DMS153 treated with DMSO at 0.1 percent for 48 hours (cell line): ENCODE data around the gene NAP1L4.

ENCODE experiments used
- DNase-seq: peaks from one replicate; lab custom pipeline; 2025; ENCODE audit not compliant: unreplicated experiment; lab: John Stamatoyannopoulos, UW

NAP1L4 gene

GRCh38 chr11:2992234-2992996 lies at the start of gene NAP1L4:
TSS of gene NAP1L4 (minus strand) at chr11:2992329. CDS start at chr11:2979220, 13,109 bp downstream.
- DNase-seq, result peak; percentile 90

- DNase-seq, result no peak
Observed at GRCh38 chr11:3040881-3041280, 48.8 kb upstream of the NAP1L4 start.

- DNase-seq, result no peak
Observed at GRCh38 chr11:3037945-3038271, 45.8 kb upstream of the NAP1L4 start.

GRCh38 chr11:3037040-3037944 lies 45.2 kb upstream of the NAP1L4 start:
- peak; percentile 62 for DNase-seq

GRCh38 chr11:3036419-3036818 lies 44.3 kb upstream of the NAP1L4 start:
- no peak for DNase-seq

GRCh38 chr11:3035333-3035732 lies 43.2 kb upstream of the NAP1L4 start:
- DNase-seq, result no peak

- no peak for DNase-seq
Observed at GRCh38 chr11:3030289-3031070, 38.4 kb upstream of the NAP1L4 start.

- no peak for DNase-seq
Observed at GRCh38 chr11:3028813-3029212, 36.7 kb upstream of the NAP1L4 start.

- DNase-seq, result no peak
Observed at GRCh38 chr11:3026803-3027202, 34.7 kb upstream of the NAP1L4 start.

GRCh38 chr11:3022982-3023381 lies 30.9 kb upstream of the NAP1L4 start:
- DNase-seq, result no peak

- DNase-seq, result no peak
Observed at GRCh38 chr11:3022300-3022967, 30.3 kb upstream of the NAP1L4 start.

GRCh38 chr11:3021125-3021524 lies 29.0 kb upstream of the NAP1L4 start:
- DNase-seq, result peak; percentile 45

GRCh38 chr11:3020011-3020410 lies 27.9 kb upstream of the NAP1L4 start:
- DNase-seq, result no peak

GRCh38 chr11:3018596-3018995 lies 26.5 kb upstream of the NAP1L4 start:
- no peak for DNase-seq

- no peak for DNase-seq
Observed at GRCh38 chr11:3016861-3017260, 24.7 kb upstream of the NAP1L4 start.

GRCh38 chr11:3015796-3016195 lies 23.7 kb upstream of the NAP1L4 start:
- DNase-seq, result no peak

GRCh38 chr11:3014943-3015342 lies 22.8 kb upstream of the NAP1L4 start:
- DNase-seq, result no peak

GRCh38 chr11:3014057-3014938 lies 22.2 kb upstream of the NAP1L4 start:
- DNase-seq, result no peak

GRCh38 chr11:3011891-3012885 lies 20.1 kb upstream of the NAP1L4 start:
- DNase-seq, result no peak
